GM18858 (cell line): ENCODE measurements around the gene TTC23.

Source experiments
- ATAC-seq: cut with Tn5 transposase; IDR thresholded peaks from one replicate; pipeline ENCODE4 v1.9.1; 2021; ENCODE audit not compliant: unreplicated experiment

The TTC23 gene, protein sequence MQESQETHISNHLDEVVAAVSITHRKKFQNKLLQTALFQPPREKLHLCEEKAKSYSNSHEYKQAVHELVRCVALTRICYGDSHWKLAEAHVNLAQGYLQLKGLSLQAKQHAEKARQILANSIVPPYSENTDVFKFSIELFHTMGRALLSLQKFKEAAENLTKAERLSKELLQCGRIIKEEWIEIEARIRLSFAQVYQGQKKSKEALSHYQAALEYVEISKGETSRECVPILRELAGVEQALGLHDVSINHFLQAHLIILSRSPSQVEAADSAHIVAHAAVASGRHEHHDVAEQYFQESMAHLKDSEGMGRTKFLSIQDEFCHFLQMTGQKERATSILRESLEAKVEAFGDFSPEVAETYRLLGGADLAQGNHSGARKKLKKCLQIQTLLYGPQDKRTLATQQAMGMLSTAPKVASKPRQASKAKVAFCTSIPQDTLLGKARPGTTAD

DNA sequence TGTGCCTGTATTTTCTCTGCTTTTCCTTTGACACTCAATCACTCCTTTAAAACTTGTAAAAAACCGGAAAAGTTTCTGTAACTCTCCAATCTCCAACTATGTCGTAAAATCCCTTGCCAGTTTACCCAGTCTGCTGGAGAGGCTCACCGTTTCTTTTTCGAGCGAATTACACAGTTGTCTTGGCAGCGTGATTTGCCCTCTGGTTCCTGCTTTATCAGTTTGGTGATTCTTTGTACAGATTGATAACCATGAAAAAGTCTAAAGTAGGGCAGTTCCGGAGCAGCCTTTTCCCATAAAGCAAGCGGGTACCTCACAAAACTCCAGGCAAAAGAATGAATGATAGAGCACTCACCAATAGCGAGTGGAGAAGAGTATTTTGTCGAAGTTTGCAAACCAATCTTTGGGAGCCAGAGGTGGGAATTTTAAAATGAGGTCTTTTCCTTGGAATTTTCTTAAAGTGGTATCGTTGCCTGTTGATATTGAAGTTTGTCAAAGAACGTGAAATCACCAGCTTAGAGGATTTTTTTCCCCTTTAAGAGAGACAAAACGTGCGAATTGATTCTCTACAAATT lies at the start of gene TTC23:
TSS of gene TTC23 (minus strand) at position 312 of the 572 bp plus-strand sequence. CDS start 20,869 bp downstream, outside the sequence.
- no peak for ATAC-seq

DNA sequence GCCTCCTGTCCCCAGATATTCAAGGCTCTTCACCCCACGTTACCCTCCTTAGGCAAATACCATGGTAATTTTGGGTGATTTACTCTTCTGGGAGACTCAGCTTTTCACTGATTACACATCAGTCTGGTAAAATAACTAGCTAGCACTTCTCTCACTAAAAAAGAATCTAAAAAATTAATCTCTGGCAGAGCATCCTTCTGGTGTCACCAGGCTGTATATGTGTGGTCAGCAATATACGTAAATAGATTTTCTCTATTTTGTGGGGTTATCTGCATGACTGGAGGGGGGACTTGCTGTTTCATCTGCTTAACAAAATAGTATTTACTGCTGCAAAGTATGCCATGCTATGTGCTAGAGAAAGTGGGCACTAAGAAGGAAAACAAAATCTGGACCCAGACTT lies 47.0 kb upstream of the TTC23 start:
- ATAC-seq, result no peak

DNA sequence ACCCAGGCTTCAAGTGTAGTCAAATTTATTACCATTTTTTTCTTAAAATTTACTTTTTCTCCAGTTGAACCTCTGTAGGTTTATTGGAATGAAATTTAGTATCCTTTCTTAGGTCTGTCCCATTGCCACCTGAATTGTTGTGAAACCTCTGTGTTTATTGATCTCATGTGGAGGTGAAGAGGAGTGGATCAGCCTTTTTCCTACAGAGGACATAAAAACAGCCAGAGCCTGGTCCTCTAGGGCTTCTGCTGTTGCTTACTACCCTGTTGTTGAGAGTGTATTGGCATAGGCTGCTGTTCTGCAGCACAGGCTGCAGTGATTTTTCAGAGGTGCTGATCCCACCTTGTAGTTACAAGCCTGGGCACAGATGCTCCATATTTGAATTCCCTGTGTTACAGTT lies 46.5 kb upstream of the TTC23 start:
- no peak for ATAC-seq

DNA sequence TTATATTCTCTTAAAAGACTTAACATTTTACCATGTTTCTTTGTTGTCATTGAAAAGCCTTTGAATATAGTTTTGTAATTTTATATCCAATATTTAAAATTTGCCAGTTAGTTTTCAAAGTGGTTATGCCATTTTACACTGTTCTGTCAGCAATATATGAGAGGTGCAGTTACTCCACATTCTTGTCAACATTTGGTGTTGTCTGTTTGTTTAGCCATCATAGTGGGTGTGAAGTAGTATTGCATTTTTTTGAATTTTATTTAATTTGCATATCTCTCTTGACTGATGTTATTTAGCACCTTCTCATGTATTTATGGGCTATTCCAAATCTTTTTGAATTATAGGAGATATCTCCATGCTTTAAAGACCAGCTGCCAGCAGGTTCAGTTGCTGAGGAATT lies 42.3 kb upstream of the TTC23 start:
- no peak for ATAC-seq

DNA sequence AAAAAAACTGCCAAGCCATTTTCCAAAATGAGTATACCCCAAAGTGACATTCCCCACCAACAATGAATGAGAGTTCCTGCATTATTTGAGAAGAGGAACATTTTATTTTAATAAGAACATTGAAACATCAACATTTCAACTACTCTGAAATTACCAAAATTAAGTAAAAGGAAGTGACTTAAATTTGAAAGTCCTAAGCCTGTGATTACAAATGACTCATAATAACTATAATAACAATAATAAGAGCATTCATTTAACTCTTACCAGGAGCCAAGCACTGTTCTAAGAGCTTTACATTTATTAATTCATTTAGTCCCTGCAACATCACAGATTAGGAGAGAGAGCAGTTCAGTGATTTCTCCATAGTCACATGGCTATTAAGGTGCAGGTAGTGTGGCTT lies 34.3 kb upstream of the TTC23 start:
- no peak for ATAC-seq

DNA sequence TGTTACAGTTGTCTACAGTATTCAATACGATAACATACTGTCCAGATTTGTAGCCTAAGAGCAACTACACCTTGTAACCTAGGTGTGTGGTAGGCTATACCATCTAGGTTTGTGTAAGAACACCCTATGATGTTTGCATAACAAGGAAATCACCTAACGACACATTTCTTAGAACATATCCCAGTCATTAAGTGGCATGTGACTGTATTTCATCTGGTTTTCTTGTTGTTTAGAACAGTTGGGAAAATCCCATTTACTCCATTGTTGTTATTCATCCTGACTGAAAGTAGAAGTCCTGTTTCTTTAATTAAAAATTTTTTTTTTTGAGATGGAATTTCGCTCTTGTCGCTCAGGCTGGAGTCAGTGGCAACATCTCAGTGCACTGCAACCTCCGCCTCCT lies 33.2 kb upstream of the TTC23 start:
- no peak for ATAC-seq

DNA sequence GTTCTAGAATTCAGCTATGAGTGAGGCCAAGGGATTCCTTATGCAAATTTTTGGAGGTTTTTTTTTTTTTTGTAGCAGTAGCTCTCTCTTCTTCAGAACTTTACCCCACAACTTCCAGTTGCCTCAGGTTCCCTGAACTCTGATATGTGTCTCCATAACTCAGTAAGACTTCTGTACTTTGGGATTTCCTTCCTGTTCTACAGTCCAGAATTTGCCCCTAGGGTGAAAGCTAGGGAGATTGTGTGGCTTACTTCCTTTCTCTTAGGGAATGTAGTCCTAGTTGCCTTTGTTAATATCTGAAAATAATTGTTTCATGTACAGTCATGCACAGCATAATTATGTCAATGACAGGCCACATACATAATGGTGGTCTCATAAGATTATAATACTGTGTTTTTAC lies 32.7 kb upstream of the TTC23 start:
- no peak for ATAC-seq

DNA sequence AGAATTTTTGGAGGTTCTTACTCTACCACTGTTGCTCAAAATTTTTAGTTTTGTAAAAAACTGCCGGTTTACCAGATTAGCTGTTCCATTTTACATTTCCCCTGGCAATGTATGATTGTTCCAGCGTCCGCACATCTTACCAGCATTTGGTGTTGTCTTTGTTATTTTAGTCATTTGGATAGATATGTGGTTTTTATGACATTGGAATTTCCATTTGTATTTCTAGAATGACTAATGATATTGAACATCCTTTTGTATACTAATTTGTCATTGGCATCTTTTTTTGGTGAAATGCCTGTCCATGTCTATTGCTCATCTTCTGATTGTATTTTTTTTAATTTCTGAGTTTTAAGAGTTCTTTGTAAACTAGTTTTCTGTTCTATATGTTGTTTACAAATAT lies 30.4 kb upstream of the TTC23 start:
- ATAC-seq, result no peak

DNA sequence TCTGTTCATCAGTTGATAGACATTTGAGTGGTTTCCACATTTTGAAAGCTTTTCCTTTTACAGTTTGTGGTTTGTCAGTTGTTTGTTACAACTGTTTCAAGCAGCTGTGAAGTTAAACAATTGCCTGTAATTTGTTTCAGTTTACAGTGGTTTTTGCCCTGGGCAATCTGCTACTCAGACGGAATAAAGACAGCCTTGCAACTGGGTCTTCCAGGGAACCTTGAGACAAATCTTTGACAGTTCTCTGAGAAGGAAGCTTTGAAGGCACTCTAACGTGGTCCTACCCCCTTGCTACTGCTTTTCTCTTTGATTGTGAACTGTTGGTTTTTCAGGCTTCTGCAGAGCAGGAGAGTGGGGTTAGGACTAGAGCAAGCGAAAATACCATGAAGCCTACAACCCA lies 29.9 kb upstream of the TTC23 start:
- ATAC-seq, result no peak

DNA sequence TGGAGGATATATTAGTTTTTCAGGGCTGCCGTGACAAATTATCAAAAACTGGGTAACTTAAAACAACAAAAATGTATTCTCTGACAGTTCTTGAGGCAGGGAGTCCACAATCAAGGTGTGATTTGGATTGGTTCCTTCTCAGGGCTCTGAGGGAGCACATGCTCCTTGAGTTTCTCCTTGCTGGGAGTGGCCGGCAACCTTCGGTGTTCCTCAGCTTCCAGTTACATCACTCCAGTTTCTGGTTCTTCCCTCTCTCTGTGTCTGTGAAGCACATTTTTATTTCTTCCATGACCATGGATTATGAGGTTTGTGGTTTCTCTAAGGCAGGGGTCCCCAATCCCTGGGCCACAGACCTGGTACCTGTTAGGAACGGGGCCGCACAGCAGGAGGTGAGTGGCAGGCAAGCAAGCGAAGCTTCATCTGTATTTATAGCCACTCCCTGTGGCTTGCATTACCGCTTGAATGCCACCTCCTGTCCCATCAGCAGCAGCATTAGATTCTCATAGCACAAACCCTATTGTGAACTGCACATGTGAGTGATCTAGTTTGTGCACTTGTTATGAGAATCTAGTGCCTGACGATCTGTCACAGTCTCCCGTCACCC lies 26.2 kb upstream of the TTC23 start:
- no peak for ATAC-seq

DNA sequence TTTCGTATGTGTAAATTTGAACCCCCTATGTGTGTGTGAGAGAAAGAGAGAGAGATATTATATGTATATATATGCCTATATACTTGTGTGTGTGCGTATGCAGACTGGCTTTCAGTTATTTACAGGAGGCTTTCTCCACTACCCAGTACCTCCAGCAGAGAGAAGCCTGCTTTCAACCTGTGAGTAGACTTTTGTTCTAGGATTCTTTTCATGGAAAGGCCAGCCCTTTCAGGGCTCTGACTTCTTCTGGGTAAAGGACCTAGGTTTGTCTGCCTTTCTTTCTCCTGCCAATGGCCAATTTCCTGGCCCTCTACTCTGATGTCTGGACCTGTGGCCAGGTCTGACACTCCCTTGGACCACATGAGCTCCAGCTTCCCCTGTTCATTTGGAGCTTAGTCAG lies 25.7 kb upstream of the TTC23 start:
- no peak for ATAC-seq

DNA sequence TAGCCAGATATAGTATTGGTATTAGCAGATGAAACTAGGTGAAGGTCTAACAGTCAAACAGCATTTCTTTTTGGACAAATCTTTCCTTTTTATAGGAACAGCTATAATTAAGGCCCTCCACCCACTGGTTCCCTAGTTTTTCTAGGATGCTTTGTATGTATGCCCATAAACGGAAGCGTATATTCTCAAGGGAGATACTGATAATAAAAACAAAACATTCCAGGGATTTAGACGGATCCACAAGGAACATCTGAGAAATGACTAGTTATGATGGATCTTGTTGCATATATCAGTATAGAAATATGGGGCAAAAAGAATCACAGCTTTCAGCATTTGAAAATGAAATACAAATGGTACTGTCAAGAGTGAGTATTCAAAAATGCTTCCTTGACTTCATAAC lies 24.4 kb upstream of the TTC23 start:
- no peak for ATAC-seq

DNA sequence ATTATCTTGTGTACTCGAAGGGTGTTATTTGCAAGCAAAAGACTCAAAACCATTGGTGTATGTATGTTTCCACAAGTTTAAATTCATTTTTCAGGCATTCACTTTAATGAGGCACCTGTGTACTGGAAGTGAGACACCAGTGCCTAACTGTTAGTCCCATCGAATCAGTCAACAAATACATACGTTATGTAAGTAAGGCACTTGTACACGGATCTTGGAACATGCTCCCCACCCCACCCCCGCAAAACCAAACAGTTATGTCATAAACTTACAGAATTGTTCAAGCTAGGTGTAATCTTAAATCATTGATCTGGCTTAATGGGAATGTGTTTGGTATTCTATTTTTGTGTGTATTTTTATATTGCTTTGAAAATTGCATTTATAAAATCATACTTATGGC lies 19.1 kb upstream of the TTC23 start:
- no peak for ATAC-seq

DNA sequence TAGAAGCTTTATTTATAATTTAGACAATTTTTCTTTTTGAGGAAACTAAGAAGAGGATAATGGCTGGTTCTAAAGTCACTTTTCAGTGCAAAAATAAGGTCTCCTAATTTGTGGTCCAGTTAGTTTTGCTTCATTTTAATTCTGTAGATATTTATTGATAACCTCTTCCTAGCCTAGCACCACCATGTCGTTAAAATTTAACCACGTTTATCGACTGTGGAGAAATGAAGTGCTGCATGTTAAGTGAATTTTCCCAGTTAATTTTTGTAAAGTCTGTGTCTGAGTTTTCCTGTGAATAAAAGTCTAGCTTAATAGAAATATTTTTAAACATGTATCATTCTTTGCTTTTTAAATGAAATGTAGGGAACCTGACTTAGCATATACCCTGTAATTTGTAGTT lies 18.6 kb upstream of the TTC23 start:
- no peak for ATAC-seq

DNA sequence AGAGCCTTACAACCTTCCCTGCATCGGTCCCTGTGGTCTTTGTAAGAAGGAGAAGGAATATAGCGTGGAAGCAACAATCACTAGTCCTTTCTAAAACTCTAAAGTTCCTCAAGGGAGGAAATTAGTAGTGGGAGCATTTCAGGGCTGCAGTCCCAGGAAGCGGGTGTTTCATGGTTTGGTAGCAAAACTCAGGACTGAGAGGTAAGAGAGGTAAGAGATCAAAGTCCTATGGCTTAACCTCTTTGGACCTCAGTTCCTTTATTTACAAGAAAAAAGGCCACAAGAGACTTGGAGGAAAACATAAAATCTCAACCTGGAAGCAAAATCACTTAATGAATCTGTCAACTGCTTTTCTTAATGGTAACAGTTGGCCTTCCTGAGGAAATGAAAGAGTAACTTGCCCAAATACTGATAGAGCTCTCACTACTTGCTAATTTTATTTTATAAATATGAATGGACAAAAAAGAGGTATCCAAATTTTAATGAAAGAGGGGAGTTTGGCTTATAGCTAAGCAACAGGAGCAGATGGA lies 16.2 kb upstream of the TTC23 start:
- ATAC-seq, result no peak

DNA sequence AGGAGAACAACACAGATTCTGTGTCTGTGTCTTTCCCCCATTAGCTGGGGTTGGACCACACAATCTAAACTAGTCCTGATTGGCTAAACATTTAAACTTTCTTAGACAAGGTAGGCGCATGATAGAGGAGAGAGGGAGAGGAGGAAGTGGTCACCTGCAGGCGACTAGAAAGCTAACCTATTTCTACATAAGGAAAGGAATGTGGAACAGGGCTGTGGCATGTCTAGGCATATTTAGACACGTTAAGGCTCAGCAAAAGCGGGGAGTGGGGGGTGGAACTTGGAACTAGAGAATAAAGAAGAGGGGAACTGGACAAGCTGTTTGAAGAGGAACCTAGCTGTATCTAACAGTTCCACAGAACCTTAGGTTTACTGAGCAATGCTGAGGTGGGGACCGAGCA lies 14.7 kb upstream of the TTC23 start:
- no peak for ATAC-seq

DNA sequence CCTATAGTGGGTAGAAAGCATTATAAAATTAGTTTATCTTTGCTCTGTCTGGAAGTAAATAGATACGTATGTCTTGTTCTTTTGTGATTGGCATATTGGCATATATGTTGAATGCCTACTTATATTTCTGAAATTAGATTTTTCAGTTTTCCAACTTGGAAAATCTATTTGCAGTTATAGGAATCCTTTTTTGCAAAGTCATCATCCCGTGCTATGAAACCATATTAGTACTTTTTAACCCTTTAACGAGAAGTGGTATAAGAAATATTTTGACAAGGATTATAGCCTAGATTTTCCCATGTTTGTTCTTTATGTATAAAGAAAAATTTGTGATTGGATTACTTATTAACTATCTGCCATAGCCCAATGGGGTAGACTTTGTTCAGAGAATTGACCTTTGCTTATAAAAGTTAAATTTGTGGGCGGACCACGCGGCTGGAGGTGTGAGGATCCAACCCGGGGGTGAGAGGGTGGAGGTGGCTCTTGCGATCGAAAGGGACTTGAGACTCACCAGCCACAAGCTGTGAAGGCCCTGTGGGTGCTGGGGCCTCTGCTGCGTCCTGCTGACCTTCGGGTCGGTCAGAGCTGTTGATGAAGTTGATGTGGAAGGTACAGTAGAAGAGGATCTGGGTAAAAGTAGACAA lies 7.8 kb upstream of the TTC23 start:
- no peak for ATAC-seq

DNA sequence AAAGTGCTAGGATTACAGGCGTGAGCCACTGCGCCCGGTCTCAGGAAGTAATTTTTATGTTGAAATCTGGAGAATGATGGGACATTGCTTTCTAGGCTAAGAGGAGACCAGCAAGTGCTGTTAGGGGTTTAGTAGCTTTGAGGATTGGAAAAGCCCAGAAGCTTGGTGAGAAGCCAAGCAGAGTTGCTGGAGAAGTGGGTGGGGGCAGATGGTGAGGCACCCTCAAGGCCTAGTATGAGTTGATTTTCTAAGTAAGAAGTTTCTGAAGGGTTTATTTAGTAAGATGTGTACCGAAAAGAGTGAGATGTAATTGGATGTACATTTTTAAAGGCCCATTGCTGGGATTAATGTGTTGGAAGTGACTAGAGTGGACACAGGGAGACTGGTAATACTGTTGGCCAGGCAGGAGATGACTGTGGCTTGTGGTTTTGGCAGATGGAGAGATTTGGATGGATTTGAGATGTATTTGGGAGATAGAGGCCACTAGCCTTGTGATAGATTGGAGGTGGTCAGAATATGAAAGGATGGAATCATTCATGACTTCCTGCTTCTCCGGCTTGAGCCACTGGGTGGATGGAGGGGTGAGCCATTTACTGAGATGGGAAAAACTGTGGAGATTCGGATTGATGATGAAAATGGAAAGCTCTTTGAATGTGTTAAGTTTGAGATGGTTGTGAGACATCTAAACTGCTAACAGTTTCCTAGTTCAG lies 4.2 kb upstream of the TTC23 start:
- ATAC-seq, result no peak

DNA sequence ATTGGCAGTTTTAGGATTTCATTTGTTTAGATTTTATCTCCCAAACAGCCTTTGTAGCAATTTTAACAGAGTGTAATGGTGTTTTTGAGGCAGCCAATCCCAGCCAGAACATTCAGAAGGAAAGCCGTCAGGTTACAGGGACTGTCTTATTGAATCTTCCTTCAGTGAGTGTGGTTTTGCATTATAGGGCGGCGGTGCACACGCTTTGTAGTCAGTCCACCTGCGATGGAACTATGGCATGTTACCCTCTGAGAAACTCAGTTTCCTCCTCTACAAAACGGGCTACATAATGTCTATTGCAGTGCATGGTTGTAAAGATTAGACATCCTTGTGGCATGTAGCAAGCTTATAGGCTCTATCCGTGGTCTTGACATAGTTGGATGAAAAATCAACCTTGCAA lies 2.9 kb upstream of the TTC23 start:
- ATAC-seq, result no peak

DNA sequence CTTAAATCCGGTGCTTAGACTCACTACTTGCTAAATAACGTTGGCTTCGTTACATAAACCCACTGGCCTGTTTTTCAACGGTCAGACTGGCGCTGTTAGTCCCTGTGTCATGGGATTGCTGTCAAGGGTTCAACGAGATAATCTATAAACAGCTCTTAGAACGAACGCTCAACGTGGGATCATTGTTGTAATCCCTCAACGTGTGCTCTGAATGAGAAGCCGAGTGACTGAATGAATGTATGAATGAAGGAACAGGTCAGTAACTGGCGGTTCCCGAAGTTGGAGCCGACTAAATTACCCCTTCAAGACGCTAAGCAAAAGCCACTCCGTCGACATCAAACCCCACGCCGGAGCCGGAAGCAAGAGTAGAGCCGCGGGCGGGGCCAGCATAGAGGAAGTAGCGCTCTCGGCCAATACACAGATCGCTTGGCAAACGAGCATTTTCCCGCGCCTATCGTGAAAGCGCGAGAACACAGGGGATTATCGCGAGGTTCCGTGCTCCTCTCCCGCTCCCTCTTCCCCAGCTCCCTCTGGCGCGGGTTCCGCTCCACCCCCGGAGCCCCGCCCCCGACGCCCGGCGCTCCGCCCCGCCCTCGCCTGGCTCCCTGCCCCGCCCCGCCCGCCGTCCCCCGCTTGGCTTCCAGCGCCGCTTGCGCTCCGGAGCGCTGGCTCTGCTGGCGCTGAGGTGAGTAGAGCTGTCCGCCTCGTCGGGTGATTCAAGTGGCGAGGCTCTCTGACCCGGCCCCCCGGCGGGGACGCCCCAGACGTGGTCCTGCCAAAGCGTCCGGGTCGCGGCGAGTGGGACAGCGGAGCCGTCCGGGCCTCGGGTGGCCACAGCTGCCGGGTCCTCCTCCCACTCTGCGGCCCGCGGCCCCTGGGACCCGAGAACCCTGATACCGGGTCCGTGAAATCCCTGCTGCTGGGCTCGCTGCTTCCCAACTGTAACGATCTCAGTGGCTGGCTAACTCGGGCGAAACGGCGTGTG lies 1.8 kb upstream of the TTC23 start, which contains the start of gene LRRC28:
TSS of gene LRRC28 (plus strand) at position 625 of the 985 bp plus-strand sequence. CDS start 4,477 bp downstream, outside the sequence.
- peak; percentile 78 for ATAC-seq
